Dedifferentiated amniotic fluid mesenchymal stem cell (primary cell): Measurements from ENCODE around the gene DCLK3.
A peak's percentile ranks its signal among the peaks of the same experiment; 100 is the strongest.

Experiments used
- DNase-seq: peaks from one replicate; pipeline ENCODE4 v3.0.0-alpha.2; 2016; ENCODE audit errors: extremely low spot score

DCLK3 gene

DNA sequence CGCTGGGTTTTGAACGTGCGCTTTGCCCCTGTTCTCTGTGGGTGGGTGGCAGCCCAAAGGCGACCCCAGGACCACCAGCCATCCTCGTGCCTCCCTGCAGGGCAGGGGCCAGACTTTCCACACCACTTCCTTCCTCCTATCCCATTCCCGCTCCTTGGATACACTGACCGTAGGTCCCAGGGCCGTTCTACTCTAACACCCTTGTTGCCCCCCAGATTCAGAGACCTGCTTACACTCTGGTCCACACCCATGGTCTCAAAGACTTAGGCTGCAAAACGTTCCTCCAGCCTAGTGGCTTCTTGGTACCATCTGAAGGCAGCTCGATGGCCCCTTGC, 318 bp upstream of the DCLK3 start:
- DNase-seq: no peak

- DNase-seq: no peak
These were observed 1.2 kb downstream of the DCLK3 start for GRCh38 chr3:36762918-36763849.

DNA sequence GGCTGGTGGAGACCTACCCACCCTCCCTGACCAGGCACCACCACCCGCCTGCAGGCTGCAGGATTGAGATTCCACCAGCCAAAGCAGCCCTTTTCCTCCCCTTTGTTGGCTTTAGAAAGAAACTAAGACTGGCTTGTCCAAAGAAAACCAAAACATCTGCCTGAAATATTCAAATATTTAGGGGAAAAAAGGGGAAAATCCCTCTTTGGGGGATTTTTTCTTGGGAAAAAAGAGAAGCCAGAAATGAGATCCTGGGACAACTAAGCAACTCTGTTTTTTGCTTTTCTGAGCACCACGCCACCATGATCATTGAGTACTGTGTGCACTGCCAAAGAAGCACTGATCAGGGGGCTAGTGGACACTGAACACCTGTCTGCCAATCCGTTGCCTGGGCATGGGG, 2.6 kb downstream of the DCLK3 start:
- DNase-seq: no peak

- DNase-seq: no peak
These were observed 8.1 kb downstream of the DCLK3 start for GRCh38 chr3:36756269-36756668.

- no peak for DNase-seq
These were observed 13.0 kb downstream of the DCLK3 start for GRCh38 chr3:36751326-36751725.

GRCh38 chr3:36750737-36751136, 13.6 kb downstream of the DCLK3 start:
- no peak for DNase-seq

GRCh38 chr3:36744763-36745162, 19.6 kb downstream of the DCLK3 start:
- DNase-seq: no peak

DNA sequence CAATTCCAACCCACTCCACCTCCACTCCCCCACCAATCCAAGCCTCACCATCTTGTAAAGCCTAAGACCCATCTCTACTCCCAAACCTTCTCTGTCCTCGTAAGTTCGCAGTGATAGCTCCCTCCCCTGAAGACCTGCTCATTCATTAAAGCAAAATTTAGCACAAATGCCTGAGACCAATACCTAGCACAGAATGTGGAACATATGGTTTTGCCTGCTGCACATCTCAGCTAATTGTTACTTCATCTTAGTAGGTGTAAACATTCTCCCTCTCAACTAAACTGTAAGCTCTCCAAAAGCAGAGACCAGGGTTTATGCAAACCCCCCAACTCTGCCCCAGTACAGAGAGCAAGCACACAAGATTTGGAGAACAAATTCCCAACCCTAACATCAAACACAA, 20.5 kb downstream of the DCLK3 start:
- no peak for DNase-seq

GRCh38 chr3:36741285-36741684, 23.1 kb downstream of the DCLK3 start:
- no peak for DNase-seq

- no peak for DNase-seq
These were observed 23.6 kb downstream of the DCLK3 start for GRCh38 chr3:36740787-36741186.

DNA sequence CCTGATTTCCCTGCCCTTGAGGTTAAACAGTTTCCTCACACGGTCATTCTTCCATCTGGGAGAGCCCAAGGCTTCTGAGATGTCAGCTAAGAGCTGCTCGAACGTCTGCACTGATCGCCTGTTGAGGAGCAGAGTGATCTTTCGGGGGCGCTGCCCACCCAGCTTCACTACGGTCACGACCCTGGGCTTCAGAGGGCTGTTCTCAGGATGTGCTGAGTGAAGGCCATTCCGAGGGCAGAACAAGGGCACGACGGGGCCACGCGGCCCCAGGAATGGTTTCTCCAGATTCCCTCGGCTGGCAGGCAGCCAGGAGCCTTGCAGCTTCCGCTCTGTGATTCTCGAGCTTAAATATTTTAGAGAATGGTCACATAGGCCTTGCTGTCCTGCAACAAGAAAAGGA, 25.7 kb downstream of the DCLK3 start:
- DNase-seq: no peak

GRCh38 chr3:36736301-36736700, 28.1 kb downstream of the DCLK3 start:
- DNase-seq: no peak

DNA sequence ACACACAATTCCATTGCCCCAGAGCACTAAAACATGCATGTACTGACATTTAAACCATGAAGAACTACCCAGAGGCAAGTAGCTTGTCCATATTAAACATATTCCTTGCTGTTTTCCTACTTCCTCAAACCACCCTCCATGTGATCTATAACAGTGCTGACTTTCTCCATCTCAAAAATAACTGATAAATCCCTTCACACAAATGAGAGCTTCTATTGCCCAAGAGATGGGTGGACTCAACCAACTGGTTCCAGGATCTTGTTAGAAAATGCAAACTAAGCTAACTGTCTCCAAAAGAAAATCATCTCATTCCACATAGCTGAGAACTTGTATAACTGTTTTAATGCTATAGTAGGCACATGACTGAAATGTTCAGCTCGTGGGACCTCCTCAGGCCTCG, 29.6 kb downstream of the DCLK3 start:
- DNase-seq: no peak

GRCh38 chr3:36733723-36734122, 30.6 kb downstream of the DCLK3 start:
- DNase-seq: no peak

DNA sequence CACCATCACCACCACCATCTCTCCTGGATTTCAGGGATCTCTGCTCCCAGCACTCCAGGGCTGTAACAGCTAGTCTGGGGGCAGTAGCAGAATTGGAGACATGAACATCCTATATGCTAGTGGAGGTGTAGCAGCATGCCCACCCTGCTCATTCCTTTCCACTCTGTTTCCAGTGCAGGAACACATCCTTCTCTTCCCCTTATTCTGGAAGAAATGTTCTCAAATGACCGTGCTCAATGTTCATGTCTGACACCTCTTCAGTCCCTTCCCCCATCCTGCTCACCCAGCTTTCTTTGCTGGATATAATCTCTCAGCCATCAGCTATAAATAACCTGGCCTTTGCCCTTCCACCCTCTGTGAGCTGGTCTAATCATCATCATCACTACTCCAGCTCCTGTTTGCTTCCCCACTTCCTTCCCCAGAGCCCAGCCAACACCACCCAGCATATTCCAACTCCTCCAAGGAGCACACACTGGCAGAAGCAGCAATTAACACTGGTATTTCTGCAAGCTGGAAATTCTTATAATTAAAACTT, 31.1 kb downstream of the DCLK3 start:
- DNase-seq: no peak

DNA sequence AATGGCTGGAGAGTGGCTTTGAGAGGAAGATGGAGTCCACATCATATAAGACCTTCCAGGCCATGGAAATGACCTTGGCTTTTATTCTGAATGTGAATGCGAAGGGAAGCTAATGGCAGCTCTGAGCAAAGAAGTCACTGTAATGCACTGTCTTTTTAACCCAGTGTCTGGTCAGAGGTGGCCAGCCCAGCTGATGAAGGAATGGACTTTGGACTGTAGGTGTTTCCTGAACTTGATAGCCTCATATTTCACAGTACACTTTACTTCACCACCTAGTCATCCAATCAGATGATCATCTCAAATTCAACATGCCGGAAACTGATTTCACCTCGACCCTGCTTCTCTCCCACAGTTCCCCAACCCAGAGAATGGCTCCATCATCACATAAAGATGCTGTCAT, 33.4 kb downstream of the DCLK3 start:
- DNase-seq: no peak

GRCh38 chr3:36729204-36730056, 34.9 kb downstream of the DCLK3 start:
- DNase-seq: peak; percentile 73

DNA sequence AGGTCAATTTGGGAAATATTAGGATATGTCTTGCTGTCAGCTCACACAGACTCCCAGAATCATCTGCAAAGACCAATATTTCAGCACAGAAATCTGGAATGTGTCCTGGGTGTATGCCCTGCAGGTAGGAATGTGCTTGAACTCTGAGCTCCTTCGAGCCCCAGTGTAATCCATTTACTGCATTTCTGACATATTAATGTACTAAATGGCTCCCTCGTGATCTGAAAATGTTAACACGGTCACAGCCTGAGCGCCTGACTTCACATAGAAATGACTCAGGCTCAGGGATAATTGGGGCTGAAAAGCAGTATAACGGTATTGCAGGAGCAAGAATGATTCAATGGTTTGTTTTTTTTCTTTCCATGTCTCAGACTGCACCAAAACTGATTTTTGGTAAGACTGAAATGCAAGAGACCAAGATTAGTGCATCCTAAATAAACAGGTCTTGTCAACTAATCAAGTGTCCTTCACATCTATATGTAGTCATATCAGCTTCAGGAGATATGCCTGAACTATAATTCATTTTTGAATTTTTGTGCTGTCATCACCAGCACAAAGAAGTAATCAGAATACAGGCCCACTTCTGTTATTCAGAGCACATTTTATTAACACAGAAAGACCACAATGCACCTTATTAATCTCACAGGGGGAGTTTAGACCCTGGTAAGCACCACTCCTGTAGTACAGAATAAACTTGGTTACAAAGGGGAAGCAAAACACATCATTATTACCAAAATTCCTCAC, 49.8 kb downstream of the DCLK3 start:
- peak; percentile 20 for DNase-seq

DNA sequence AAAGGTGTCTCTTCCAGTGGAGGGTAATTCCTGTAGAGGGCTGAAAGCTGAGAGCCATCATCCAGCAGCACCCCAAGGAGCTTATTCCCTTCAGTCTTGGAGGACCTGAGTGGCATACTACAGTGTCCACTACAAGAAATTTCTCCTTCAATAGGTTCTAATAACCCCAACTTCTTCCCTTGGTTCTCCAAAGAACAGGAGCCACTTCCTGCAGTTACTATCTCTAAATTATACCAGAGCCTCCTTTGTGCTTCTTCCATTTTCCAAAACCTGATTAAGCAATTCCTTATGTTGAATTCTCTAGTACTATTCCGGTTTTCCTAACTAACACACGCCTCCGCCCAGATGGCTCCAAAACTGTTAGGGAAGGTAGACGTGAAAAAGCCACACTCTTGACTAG, 50.4 kb downstream of the DCLK3 start:
- DNase-seq: no peak

DNA sequence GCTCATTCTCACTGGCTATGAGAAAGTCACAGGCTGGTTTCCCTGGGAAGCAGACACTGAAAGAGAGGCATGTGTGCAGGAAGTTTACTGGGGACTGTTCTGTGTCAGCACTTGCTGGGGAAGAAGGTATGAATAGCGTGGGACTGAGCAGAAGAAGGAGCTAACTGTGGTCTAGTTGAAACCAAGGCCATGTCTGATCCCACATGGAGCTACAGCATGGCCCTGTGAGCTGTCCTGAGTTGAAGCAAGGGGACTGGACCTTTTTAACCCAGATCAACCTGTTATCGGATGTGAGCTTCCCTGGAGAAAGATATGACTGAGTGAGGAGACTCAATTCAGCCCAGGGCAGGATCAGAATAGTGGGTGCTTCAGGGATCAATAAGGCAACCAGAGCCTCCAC, 53.7 kb downstream of the DCLK3 start:
- DNase-seq: no peak

DNA sequence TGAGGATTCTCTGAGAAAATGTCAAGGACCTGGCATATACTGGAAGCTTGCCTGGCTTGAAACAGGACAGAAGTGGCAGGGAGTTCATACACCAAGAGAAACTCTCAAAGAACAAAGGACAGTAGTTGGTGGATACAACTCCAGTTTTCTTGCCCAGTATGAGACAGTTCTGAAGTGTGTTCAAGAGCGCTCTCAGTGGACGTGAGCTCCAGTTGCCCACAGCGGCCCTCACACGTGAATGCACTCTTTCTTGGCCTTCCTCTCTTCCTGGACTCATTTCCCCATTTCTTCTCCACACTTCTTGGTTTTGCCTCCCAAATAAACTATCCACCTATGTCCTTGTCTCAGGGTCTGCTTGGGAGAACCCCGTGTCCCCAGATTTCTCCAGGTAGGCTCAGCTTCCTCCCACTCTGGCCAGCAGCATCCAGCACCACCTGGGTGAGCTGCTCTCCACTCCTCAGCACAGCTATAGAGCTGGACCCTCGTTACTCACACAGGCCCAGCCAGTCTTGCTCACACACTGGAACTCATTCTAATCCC, 54.5 kb downstream of the DCLK3 start:
- DNase-seq: no peak

DNA sequence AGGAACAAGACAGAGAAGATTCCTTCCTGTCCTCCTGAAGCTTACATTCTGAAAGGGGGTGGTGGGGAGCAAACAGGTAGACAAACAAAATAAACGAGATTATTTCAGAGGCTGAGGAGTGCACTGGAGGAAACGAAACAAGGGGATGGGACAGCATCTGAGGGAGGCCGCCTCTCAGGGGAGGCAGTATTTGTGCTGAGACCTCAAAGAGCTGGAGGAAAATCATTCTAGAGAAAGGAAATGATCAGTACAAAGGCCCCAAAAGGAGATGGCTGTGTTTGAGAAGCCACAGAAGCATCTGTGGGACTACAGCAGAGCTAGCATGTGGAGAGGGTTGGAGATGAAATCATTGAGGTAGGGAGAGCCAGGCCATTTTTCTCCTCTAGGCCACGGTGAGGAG, 55.1 kb downstream of the DCLK3 start:
- DNase-seq: no peak
